EL (cell line): ENCODE data around the gene GNG14.
A peak's percentile ranks its signal among the peaks of the same experiment; 100 is the strongest.
"Not testable (repeated sequence)": the region's sequence is repeated elsewhere in the genome, so short reads cannot be mapped to it uniquely, and the experiment has no call there.

Experiments used
- DNase-seq: peaks from one replicate; pipeline ENCODE4 v3.0.0-alpha.2; 2016

Gene GNG14

DNA sequence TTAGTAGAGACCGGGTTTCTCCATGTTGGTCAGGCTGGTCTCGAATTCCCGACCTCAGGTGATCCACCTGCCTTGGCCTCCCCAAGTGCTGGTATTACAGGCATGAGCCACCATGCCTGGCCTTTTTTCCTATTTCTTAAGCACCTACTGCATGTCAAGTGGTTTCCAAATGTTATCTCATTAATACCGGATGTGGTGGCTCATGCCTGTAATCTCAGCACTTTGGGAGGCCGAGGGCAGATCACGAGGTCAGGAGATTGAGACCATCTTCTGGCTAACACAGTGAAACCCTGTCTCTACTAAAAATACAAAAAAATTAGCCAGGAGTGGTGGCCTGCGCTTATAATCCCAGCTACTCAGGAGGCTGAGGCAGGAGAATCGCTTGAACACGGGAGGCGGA is 37.8 kb downstream of the GNG14 start:
- DNase-seq = not testable (repeated sequence)

DNA sequence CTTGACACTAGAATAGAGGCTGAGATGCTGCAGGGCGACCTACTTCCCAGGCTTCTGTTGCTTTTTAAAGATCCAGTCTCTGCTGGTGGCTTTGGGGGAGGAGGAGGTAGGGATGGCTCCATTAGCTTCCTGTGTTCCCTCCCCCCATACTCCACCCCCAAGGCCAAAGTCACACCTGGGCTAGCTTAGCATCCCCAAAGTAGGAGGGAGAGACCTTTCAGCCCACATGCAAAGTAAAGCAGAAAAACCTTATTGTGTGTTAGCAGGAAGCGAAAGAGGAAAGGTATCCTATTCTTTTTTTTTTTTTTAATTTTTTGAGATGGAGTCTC is 39.2 kb downstream of the GNG14 start:
- no peak for DNase-seq

DNA sequence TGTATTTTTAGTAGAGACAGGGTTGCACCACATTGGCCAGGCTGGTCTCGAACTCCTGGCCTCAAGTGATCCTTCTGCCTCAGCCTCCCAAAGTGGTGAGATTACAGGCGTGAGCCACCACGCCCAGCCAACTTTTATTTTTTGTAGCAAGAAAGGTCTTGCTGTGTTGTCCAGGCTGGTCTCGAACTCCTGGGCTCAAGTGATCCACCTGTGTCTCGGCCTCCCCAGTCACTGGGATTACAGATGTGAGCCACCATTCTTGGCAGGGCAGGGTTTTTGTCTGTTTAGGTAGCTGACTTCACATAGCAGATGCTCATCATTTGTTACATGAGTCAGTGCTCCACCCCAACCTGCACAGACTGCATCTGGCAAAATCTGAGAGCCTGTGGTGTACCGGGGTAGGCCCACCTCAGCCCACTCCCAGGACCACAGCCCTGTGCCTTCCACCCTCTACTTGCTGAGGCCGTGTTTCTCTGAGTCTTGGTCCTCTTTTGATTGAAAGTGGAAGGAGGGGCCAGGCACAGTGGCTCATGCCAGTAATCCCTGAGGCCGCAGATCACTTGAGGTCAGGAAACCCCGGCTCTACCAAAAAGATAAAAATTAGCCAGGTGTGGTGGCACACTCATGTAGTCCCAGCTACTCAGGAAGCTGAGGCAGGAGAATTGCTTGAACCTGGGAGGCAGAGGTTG is 40.1 kb downstream of the GNG14 start:
- DNase-seq = no peak

DNA sequence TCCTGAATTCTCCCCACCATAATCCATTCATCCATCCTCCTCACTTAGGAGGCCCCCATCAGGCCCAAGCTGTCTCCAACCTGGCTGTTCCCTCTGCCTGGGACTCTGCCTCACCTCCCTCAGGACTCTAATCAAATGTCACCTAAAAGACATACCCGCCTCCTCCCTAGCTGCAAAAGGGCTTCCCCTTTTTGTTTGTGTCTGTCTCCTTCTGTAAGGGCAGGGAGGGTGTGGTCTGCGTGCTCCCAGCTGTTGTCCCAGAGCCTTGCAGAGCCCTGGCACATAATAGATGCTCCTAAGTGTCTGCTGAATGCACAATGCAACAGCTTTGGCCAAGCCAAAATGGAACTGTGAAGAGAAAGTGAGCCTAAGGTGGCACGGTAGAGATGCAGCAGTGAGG is 42.3 kb downstream of the GNG14 start:
- DNase-seq = no peak

DNA sequence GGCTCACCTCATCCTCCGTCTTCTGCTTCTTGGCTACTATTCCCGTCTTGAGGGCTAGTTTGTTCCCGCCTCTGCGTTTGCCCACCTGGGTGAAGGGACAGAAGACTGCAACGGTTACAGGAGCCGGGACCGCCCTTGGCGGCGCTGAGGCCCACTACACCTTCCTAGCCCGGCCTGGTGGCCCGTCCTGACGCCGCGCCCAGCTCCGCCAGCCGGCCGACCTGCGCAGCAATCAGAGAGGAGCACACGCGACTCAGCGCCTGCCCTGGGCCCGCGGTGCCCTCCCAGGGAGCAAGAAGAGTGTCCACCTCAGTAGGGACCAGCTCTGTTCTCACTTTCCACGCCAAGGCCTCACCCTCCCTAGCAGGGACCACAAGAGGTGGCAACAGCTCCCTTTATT is 43.5 kb downstream of the GNG14 start:
- no peak for DNase-seq

DNA sequence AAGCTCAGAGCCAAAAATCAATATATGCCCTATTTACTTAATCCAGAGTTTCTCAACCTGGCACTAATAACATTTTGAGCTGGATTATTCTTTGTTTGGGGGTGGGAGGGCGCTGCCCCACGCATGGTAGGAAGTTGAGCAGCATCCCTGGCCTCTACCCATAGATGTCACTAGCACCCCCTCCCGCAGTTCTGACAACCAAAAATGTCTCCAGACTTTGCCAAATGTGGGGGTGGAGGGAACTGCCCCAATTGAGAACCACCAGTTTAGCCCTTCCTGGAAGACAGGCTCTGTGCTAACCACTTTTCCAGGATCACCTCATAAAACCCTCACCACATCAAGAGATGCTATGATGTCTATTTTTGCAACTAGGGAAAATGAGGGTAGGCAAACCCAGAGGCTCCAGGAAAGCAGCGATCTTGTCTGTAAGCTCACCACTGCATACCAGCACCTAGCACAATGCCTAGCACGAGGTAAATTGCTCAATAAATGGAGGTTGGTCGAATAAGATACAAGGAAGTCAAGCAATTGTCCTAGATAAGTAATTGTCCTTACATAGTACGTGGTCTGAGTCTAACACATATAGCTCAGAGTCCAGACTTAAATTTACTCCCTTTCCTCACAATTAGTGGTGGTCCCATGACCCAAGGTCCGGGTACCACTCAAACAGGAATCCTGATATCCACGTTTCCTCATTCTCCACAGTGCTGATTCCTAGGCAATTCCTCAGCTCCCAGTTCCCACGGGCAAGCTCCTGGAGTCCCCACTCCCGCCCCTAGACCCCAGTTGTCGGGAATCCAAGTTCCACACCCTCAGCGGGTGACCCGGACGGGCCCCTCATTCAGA is 45.8 kb downstream of the GNG14 start:
- peak; percentile 65 for DNase-seq

DNA sequence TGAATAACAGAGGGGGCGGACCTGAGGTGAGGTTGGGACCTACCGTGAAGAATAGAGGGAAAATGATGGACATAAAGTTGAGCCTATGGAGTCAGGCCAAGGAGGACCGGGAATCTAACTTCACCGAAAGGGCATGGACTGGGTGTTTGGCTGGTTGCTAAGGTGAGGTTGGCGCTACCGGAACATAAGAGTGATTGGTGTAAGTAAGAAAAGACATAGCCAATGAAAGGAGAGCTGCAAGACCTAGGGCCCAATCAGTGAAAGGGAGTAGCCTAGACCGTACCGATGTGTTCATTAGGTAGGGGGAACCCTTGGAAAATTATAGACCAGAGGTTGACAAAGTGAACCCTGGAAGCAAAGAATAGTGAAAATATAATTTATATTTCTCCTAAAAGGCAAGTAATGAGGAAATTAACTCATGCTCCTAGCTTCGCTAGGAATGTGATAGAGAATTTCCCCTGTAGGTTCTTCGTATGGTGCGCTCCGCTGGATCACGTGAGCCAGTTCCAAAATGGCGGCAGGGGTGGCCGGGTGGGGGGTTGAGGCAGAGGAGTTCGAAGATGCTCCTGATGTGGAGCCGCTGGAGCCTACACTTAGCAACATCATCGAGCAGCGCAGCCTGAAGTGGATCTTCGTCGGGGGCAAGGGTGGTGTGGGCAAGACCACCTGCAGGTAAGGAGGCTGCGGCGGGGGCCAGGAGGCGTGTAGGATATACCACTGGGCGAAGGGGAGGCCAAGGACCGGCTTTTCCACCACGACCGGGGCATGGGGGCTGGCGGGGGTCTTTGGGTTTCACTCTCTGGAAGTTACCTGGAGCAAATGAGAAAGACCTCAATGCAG is 49.4 kb downstream of the GNG14 start, which contains the start of gene GET3:
Gene GET3, plus strand, starts transcription at position 503 of the 840 bp plus-strand sequence. Its CDS starts 9 bp downstream, at position 512.
- DNase-seq = peak; percentile 100

DNA sequence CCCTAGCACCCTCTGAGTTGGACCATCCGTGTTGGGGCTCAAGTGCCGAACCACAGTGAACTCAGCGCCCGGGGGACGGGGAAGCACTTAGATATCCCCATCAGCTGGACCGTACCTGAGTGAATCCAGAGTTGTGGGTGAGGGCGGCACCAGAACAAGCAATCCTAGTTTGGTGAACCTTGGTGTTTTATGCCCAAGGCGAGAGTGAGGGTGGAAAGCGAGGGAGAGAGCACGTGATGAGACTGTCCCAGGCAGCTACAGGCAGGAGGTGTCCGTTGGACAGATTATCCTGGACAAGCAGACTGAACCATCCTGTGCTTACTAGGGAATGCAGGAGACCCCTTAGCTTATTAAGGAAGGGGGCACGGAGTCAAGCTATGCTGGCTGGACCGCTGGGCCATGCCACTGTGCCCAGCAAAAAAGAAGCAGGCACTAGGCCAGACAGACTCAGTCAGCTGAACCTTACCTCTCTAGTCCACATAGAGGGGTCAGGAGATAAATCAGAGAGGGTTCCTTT is 50.1 kb downstream of the GNG14 start:
- DNase-seq = no peak
